Measurements from ENCODE around the gene PTPRN.

The PTPRN gene

GRCh38 chr2:219286436-219287115 lies 22.6 kb downstream of the PTPRN start:
- DNase-seq (ENCODE audit: insufficient read length, low spot score) (no peak), FAIRE-seq (no peak)
- no peak for TF ChIP-seq POLR2A (IDR thresholded peaks at IDR 0.05; ENCODE audit: low read depth, low read length)

GRCh38 chr2:219285894-219286425 lies 23.2 kb downstream of the PTPRN start:
- FAIRE-seq (no peak), DNase-seq (ENCODE audit: insufficient read length, low spot score) (no peak)
- TF ChIP-seq POLR2A (IDR thresholded peaks at IDR 0.05; ENCODE audit: low read depth, low read length): no peak

GRCh38 chr2:219285373-219285735 lies 23.8 kb downstream of the PTPRN start:
- FAIRE-seq: no peak
- DNase-seq (ENCODE audit: insufficient read length, low spot score): no peak
- TF ChIP-seq POLR2A (IDR thresholded peaks at IDR 0.05; ENCODE audit: low read depth, low read length): no peak

GRCh38 chr2:219284501-219285372 lies 24.5 kb downstream of the PTPRN start:
- FAIRE-seq (no peak), DNase-seq (ENCODE audit: insufficient read length, low spot score) (no peak)
- no peak for TF ChIP-seq POLR2A (IDR thresholded peaks at IDR 0.05; ENCODE audit: low read depth, low read length)

- no peak for FAIRE-seq
- TF ChIP-seq POLR2A (IDR thresholded peaks at IDR 0.05; ENCODE audit: low read depth, low read length): no peak
- no peak for DNase-seq (ENCODE audit: insufficient read length, low spot score)
Measured at GRCh38 chr2:219282943-219283581, 26.1 kb downstream of the PTPRN start.

GRCh38 chr2:219282375-219282774 lies 26.8 kb downstream of the PTPRN start:
- no peak for FAIRE-seq
- TF ChIP-seq POLR2A (IDR thresholded peaks at IDR 0.05; ENCODE audit: low read depth, low read length): no peak
- no peak for DNase-seq (ENCODE audit: insufficient read length, low spot score)

- FAIRE-seq (no peak), DNase-seq (ENCODE audit: insufficient read length, low spot score) (no peak)
- no peak for TF ChIP-seq POLR2A (IDR thresholded peaks at IDR 0.05; ENCODE audit: low read depth, low read length)
Measured at GRCh38 chr2:219281588-219281987, 27.6 kb downstream of the PTPRN start.

- no peak for FAIRE-seq
- DNase-seq (ENCODE audit: insufficient read length, low spot score): no peak
- no peak for TF ChIP-seq POLR2A (IDR thresholded peaks at IDR 0.05; ENCODE audit: low read depth, low read length)
Measured at GRCh38 chr2:219280651-219281050, 28.6 kb downstream of the PTPRN start.

- no peak for DNase-seq (ENCODE audit: insufficient read length, low spot score)
- no peak for FAIRE-seq
- TF ChIP-seq POLR2A (IDR thresholded peaks at IDR 0.05; ENCODE audit: low read depth, low read length): 0 out of 2 replicates have a peak, but pooled peaks have one; percentile 3
Measured at GRCh38 chr2:219279916-219280516, 29.2 kb downstream of the PTPRN start.

- FAIRE-seq: no peak
- peak; percentile 95 for DNase-seq (ENCODE audit: insufficient read length, low spot score)
- TF ChIP-seq POLR2A (IDR thresholded peaks at IDR 0.05; ENCODE audit: low read depth, low read length): peak; percentile 78
Measured at GRCh38 chr2:219279151-219279915, 29.9 kb downstream of the PTPRN start, which contains the start of gene DNAJB2. TSS of gene DNAJB2 (plus strand) at chr2:219279366. CDS start at chr2:219279834, 468 bp downstream.

- FAIRE-seq: peak; percentile 62
- no peak for TF ChIP-seq POLR2A (IDR thresholded peaks at IDR 0.05; ENCODE audit: low read depth, low read length)
Measured at GRCh38 chr2:219278655-219279150, 30.5 kb downstream of the PTPRN start.

GRCh38 chr2:219277703-219278654 lies 31.2 kb downstream of the PTPRN start:
- no peak for FAIRE-seq
- no peak for DNase-seq (ENCODE audit: insufficient read length, low spot score)
- TF ChIP-seq POLR2A (IDR thresholded peaks at IDR 0.05; ENCODE audit: low read depth, low read length): no peak

More at GRCh38 chr2:219278655-219279150, 30.5 kb downstream of the PTPRN start:
- no peak for DNase-seq (ENCODE audit: insufficient read length, low spot score)

Data from H54 (cell line).